ENCODE data around the gene TMEM167B. TPM values are rescaled to one million over a fixed set of nuclear protein-coding genes. Genes with fewer than 3 reads are reported as not detected.

Gene TMEM167B
- polyA plus RNA-seq = 31.5 TPM
- long read RNA-seq, donor 1, transcript TMEM167B-201 (3 exons, 3,730 nt) = major isoform, 10 of 10 reads
- long read RNA-seq, donor 1, partial matches to known transcripts = 0 of 10 reads
- long read RNA-seq, donor 1, other reads (novel, unspliced or antisense) = 0 of 10 reads
- long read RNA-seq, donor 2, transcript TMEM167B-201 (3 exons, 3,730 nt) = major isoform, 19 of 28 reads
- long read RNA-seq, donor 2, partial matches to known transcripts = 8 of 28 reads
- long read RNA-seq, donor 2, other reads (novel, unspliced or antisense) = 0 of 28 reads
- long read RNA-seq, donor 3 = 0 reads
- long read RNA-seq, donor 4, partial matches to known transcripts = 0 of 2 reads
- long read RNA-seq, donor 4, other reads (novel, unspliced or antisense) = 0 of 2 reads
- long read RNA-seq, donor 5, transcript TMEM167B-201 (3 exons, 3,730 nt) = major isoform, 11 of 19 reads
- long read RNA-seq, donor 5, partial matches to known transcripts = 7 of 19 reads
- long read RNA-seq, donor 5, other reads (novel, unspliced or antisense) = 0 of 19 reads
- long read RNA-seq, donor 6, transcript TMEM167B-201 (3 exons, 3,730 nt) = major isoform, 14 of 14 reads
- long read RNA-seq, donor 6, partial matches to known transcripts = 0 of 14 reads
- long read RNA-seq, donor 6, other reads (novel, unspliced or antisense) = 0 of 14 reads
- long read RNA-seq, donor 7, transcript TMEM167B-201 (3 exons, 3,730 nt) = major isoform, 6 of 8 reads
- long read RNA-seq, donor 7, partial matches to known transcripts = 0 of 8 reads
- long read RNA-seq, donor 7, other reads (novel, unspliced or antisense) = 0 of 8 reads
- long read RNA-seq, donor 8, transcript TMEM167B-201 (3 exons, 3,730 nt) = major isoform, 22 of 22 reads
- long read RNA-seq, donor 8, partial matches to known transcripts = 0 of 22 reads
- long read RNA-seq, donor 8, other reads (novel, unspliced or antisense) = 0 of 22 reads
- long read RNA-seq, donor 9, transcript TMEM167B-201 (3 exons, 3,730 nt) = major isoform, 13 of 24 reads
- long read RNA-seq, donor 9, partial matches to known transcripts = 10 of 24 reads
- long read RNA-seq, donor 9, other reads (novel, unspliced or antisense) = 0 of 24 reads
- long read RNA-seq, donor 10, transcript TMEM167B-201 (3 exons, 3,730 nt) = major isoform, 13 of 15 reads
- long read RNA-seq, donor 10, partial matches to known transcripts = 0 of 15 reads
- long read RNA-seq, donor 10, other reads (novel, unspliced or antisense) = 0 of 15 reads
- long read RNA-seq, donor 11, transcript TMEM167B-201 (3 exons, 3,730 nt) = major isoform, 12 of 13 reads
- long read RNA-seq, donor 11, partial matches to known transcripts = 0 of 13 reads
- long read RNA-seq, donor 11, other reads (novel, unspliced or antisense) = 0 of 13 reads

DNA sequence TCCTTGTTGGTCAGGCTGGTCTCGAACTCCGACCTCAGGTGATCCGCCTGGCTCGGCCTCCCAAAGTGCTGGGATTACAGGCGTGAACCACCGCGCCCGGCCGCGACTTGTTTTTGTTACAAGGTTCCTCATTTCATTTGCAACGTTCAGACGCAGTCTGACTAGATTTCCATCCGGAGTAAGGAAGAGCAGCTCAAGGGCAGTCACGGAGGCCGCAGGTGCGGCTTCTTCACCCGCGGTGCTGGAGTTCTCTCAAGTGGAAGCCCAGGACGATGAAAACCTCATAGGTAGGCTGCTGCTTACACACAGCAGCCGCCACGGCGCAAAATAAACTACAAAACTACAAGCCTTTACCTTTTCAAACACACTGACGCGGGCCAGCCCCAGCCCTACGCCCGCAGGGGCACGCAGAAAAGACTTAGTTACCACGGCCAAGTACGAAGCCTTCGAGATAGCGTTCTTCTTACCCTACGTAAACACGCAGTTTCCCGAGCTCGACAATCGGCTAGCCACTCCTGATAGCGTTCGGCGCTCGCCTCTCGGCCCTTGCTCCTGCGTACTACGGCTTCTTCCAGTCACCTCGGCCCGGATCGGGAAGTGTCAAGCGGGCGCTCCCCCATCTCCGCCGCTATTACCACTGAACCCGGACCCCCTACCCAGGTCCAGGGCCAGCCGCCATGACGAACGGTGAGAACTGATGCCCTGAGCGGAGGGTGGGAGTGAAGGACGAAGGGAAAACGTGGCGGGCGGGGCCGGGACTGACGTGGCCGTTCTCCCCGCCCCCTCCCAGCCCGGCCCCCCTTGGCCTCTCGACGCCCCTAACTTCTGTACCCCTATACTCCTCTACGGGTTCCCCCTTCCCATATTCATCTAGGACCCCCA, at the start of gene TMEM167B:
TSS of gene TMEM167B (plus strand) at position 569 of the 882 bp plus-strand sequence. CDS start at position 678, 109 bp downstream.
- no peaks in the 10 kb centered on the region for H3K27me3 ChIP-seq (ENCODE audit: control insufficient read depth, insufficient read depth, low read length)
- WGBS (ENCODE audit: insufficient coverage, low lambda C conversion rate) = 30% methylated on average over 2 of the region's 67 CpGs
- H3K4me3 ChIP-seq (ENCODE audit: low read length) = peak within 1 kb of the TSS; percentile 97
- DNase-seq = peak; percentile 92 to 98
- peaks cover 3% of the 10 kb centered on the region for H3K9me3 ChIP-seq (ENCODE audit: control insufficient read depth, low read depth, low read length)
- peaks cover 12% of the 10 kb centered on the region for H3K4me1 ChIP-seq (ENCODE audit: control insufficient read depth, insufficient read depth, low read length)
- H3K27ac ChIP-seq (ENCODE audit: low read length) = peak within 1 kb of the TSS; percentile 98
- H3K36me3 ChIP-seq (ENCODE audit: control insufficient read depth, insufficient read depth, low read length) = peaks cover 19% of the 10 kb centered on the region

DNA sequence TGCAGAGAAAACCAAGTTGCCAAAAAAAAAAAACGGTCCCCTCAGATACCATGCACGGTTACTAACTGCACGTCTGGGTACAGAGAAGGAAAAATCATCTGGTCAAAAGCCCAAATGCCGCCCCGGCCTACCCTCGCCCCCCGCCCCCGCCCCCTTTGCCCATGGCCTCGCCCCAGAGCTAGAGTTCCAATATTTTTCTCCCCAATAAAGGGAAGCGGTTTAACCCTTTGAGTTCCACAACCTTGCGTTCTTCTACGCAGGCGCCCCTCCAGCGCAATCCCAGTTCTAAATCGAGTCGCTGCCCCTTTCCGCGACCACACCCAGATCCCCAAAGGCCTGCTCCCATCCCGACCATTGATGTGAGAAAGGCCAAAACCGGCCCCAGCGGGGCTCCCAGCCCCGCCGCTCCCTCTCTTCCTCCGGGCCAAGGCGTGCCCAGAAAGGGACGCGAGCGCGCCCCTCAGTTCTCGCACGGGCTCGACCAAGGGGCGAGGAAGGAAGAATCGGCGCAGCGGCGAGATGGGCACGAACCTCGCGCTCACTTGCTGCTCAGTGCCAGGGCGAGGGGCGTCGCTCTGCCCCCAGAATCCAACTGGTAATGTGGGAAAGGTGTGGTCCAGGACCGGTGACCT, 49.5 kb upstream of the TMEM167B start:
- H3K27ac ChIP-seq (ENCODE audit: low read length) = peak overlapping the region; percentile 17
- peak overlapping the region; percentile 69 for H3K4me3 ChIP-seq (ENCODE audit: low read length)
- no peaks in the 10 kb centered on the region for H3K4me1 ChIP-seq (ENCODE audit: control insufficient read depth, insufficient read depth, low read length)
- no peaks in the 10 kb centered on the region for H3K27me3 ChIP-seq (ENCODE audit: control insufficient read depth, insufficient read depth, low read length)
- peak in 1 of 2 donors; percentile 9 for DNase-seq
- no peaks in the 10 kb centered on the region for H3K36me3 ChIP-seq (ENCODE audit: control insufficient read depth, insufficient read depth, low read length)
- no peaks in the 10 kb centered on the region for H3K9me3 ChIP-seq (ENCODE audit: control insufficient read depth, low read depth, low read length)
- no CpG with 5 or more reads among the region's 44 CpGs for WGBS (ENCODE audit: insufficient coverage, low lambda C conversion rate)

DNA sequence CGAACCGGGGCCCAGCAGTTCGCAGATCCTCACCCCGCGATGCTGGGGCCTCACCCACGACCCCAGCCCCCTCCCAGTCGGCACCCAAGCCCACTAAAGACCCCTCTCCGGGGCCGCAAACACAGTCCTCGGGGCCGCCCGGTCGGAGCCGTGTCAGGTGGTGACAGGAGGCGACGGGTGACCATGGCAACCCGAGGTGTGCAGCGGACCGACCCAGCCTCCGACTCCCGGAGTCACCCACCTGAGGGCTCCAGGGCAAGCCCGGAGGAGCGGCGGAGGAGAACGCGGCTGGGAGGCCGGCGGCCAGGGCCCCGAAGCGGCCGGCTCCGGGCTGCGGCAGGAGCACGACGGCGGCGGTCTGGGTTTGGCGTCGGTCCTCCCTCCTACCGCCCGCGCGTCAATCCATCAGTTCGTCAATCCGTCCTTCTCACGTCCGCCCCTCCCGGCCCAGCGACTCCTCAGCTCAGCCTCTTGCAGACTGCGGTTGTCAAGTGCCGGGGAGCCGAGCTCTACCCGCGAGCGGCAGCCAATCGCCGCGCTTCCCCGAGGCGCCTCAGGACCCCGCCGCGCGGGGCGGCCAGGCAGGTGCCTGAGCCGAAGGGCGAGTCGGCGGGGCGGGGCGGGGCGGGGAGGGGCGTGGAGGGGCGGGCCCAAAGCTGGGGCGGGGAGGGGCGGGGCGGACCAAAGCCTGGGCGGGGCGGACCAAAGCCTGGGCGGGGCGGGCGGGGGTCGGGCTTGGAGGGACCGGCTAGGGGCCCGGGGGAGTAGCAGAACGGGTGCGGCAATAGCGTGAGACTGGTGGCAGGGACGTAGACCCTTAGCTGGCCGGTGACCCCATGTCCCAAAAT, 48.7 kb upstream of the TMEM167B start, which contains the start of gene WDR47:
TSS of gene WDR47 (minus strand) at position 482 of the 848 bp plus-strand sequence. CDS start 18,590 bp downstream, outside the sequence.
- Histone ChIP-seq H3K27ac (ENCODE audit: low read length) (peak within 1 kb of the TSS; percentile 17), H3K4me3 (ENCODE audit: low read length) (peak within 1 kb of the TSS; percentile 69), H3K4me1 (ENCODE audit: control insufficient read depth, insufficient read depth, low read length) (no peaks in the 10 kb centered on the region), H3K9me3 (ENCODE audit: control insufficient read depth, low read depth, low read length) (no peaks in the 10 kb centered on the region), H3K36me3 (ENCODE audit: control insufficient read depth, insufficient read depth, low read length) (no peaks in the 10 kb centered on the region), H3K27me3 (ENCODE audit: control insufficient read depth, insufficient read depth, low read length) (no peaks in the 10 kb centered on the region)
- peak; percentile 94 for DNase-seq
- WGBS (ENCODE audit: insufficient coverage, low lambda C conversion rate) = 0% methylated on average over 2 of the region's 90 CpGs

DNA sequence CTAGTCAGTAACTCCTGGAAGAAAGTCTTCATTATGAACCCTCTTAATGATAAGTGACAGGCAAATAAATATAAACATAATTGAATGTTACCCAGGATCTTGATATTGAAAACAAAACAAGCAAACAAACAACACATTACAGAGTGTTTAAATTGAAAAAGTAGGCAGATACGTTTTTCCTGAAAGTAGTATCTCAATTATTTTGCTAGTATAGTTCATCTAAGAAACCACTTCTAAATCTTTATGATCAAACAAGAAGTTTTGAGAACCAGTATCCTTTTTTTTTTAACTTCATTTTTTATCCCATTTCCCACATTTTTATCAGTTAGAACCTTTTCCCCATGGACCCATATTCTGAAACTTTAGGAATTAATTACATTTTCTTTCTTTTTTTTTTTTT, 45.0 kb upstream of the TMEM167B start:
- H3K4me3 ChIP-seq (ENCODE audit: low read length) = no peak overlapping the region
- H3K27me3 ChIP-seq (ENCODE audit: control insufficient read depth, insufficient read depth, low read length) = peaks cover 2% of the 10 kb centered on the region
- H3K9me3 ChIP-seq (ENCODE audit: control insufficient read depth, low read depth, low read length) = no peaks in the 10 kb centered on the region
- DNase-seq = no peak
- no peak overlapping the region for H3K27ac ChIP-seq (ENCODE audit: low read length)
- no peaks in the 10 kb centered on the region for H3K4me1 ChIP-seq (ENCODE audit: control insufficient read depth, insufficient read depth, low read length)
- no peaks in the 10 kb centered on the region for H3K36me3 ChIP-seq (ENCODE audit: control insufficient read depth, insufficient read depth, low read length)
- 75% methylated on average over 1 of the region's 1 CpG for WGBS (ENCODE audit: insufficient coverage, low lambda C conversion rate)

DNA sequence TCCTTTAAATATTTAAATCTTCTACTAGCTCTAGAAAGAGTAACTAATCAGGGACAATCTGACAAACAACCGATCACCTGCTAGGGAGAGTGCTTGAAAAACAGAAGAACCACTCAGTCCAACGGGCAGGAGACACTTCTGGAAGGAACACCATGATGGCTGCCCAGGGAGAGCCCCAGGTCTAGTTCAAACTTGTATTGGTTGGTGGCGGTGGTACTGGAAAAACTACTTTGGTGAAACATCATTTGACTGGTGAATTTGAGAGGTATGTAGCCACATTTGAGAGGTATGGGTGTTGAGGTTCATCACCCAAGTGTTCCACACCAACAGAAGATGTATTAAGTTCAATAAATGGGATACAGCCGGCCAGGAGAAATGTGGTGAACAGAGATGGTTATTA, 43.9 kb upstream of the TMEM167B start:
- Histone ChIP-seq H3K4me1 (ENCODE audit: control insufficient read depth, insufficient read depth, low read length) (no peaks in the 10 kb centered on the region), H3K27me3 (ENCODE audit: control insufficient read depth, insufficient read depth, low read length) (peaks cover 3% of the 10 kb centered on the region), H3K27ac (ENCODE audit: low read length) (no peak overlapping the region), H3K4me3 (ENCODE audit: low read length) (no peak overlapping the region), H3K36me3 (ENCODE audit: control insufficient read depth, insufficient read depth, low read length) (no peaks in the 10 kb centered on the region), H3K9me3 (ENCODE audit: control insufficient read depth, low read depth, low read length) (no peaks in the 10 kb centered on the region)
- DNase-seq = no peak
- no CpG with 5 or more reads among the region's 4 CpGs for WGBS (ENCODE audit: insufficient coverage, low lambda C conversion rate)

DNA sequence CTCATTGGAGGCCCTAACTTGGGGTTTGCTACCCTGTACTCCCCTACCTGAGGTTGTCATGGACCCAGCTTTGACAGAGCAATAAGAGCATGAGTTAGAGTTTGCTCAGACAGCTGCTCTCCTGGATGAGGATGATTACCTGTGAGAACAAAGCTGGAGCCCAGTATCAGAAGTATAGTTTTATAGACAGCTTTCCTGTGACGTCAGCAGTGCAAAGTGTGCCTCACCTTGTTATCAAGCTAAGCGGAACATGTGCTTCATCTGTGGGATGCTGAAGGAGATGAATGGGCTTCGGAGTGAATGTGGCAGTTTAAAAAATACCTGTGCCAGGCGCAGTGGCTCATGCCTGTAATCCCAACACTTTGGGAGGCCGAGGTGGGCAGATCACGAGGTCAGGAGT, 43.2 kb upstream of the TMEM167B start:
- no CpG with 5 or more reads among the region's 6 CpGs for WGBS (ENCODE audit: insufficient coverage, low lambda C conversion rate)
- Histone ChIP-seq H3K4me1 (ENCODE audit: control insufficient read depth, insufficient read depth, low read length) (no peaks in the 10 kb centered on the region), H3K27ac (ENCODE audit: low read length) (no peak overlapping the region), H3K27me3 (ENCODE audit: control insufficient read depth, insufficient read depth, low read length) (peaks cover 3% of the 10 kb centered on the region), H3K36me3 (ENCODE audit: control insufficient read depth, insufficient read depth, low read length) (no peaks in the 10 kb centered on the region), H3K4me3 (ENCODE audit: low read length) (no peak overlapping the region), H3K9me3 (ENCODE audit: control insufficient read depth, low read depth, low read length) (no peaks in the 10 kb centered on the region)
- peak; percentile 7 to 44 for DNase-seq

DNA sequence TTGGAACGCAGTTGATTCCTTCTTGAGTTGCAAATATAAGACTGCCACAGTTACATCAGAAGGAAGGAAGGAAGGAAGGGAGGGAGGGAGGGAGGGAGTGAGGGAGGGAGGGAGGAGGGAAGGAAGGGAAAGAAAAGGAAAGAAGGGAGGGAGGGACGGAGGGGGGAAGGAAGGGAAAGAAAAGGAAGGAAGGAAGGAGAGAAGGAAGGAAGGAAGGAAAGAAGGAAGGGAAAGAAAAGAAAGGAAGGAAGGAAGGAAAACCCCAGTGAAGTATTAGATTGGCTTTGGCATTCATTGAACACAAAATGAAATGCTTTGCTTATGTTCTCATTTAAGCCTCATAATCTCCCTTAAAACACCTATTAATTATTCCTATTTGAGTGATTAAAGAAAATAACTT, 42.2 kb upstream of the TMEM167B start:
- H3K27me3 ChIP-seq (ENCODE audit: control insufficient read depth, insufficient read depth, low read length) = peaks cover 3% of the 10 kb centered on the region
- H3K4me3 ChIP-seq (ENCODE audit: low read length) = no peak overlapping the region
- no peak for DNase-seq
- H3K36me3 ChIP-seq (ENCODE audit: control insufficient read depth, insufficient read depth, low read length) = no peaks in the 10 kb centered on the region
- peaks cover 3% of the 10 kb centered on the region for H3K9me3 ChIP-seq (ENCODE audit: control insufficient read depth, low read depth, low read length)
- no peaks in the 10 kb centered on the region for H3K4me1 ChIP-seq (ENCODE audit: control insufficient read depth, insufficient read depth, low read length)
- 35% methylated on average over 2 of the region's 2 CpGs for WGBS (ENCODE audit: insufficient coverage, low lambda C conversion rate)
- H3K27ac ChIP-seq (ENCODE audit: low read length) = no peak overlapping the region

DNA sequence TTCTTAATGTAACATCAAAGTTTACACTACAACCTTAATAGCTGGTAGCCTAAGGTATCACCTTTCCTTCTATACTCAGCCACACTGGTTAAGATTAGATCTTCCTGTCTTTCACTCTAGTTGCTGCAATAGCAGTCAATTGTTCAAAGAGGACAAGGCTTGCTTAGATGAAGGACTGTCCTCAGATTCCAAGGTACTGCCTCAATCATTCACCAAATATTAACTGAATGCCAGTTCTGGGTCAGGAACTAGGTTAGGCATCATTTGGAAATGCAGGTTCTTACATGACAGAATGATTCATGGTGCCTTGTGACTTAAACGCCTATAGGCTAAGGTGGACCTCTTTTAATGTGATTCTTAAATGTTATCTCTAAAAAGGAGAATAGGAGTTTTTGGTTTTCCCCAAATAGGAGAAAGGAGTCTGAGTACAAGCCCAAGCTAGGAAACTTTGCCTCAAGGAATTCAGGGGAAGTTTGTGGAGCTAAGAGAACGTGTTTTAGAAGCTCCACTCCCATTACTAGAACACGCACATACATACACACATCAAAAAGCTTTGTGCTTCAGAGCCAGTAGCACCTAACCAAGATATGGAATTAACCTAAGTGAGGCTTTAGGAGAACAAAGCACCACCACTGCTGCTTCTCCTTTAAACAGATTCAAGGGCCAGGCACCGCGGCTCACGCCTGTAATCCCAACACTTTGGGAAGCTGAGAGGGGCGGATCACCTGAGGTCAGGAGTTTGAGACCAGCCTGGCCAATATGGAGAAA, 40.2 kb upstream of the TMEM167B start:
- DNase-seq = no peak
- H3K9me3 ChIP-seq (ENCODE audit: control insufficient read depth, low read depth, low read length) = peaks cover 3% of the 10 kb centered on the region
- WGBS (ENCODE audit: insufficient coverage, low lambda C conversion rate) = no CpG with 5 or more reads among the region's 7 CpGs
- H3K27me3 ChIP-seq (ENCODE audit: control insufficient read depth, insufficient read depth, low read length) = peaks cover 3% of the 10 kb centered on the region
- no peaks in the 10 kb centered on the region for H3K4me1 ChIP-seq (ENCODE audit: control insufficient read depth, insufficient read depth, low read length)
- H3K4me3 ChIP-seq (ENCODE audit: low read length) = no peak overlapping the region
- H3K36me3 ChIP-seq (ENCODE audit: control insufficient read depth, insufficient read depth, low read length) = no peaks in the 10 kb centered on the region
- H3K27ac ChIP-seq (ENCODE audit: low read length) = no peak overlapping the region
